K562 (cell line): ENCODE results near the gene RAB26. TPM values are rescaled to one million over a fixed set of nuclear protein-coding genes. Genes with fewer than 3 reads are reported as not detected.

Source experiments
- BRD9 ChIP-seq: fragments of 450-650 bp; IDR thresholded peaks from 2 replicates; pipeline ENCODE4 v1.6.1; 2018; ENCODE audit warnings: low read depth; ENCODE audit not compliant: partially characterized antibody
- CCNT2 ChIP-seq: IDR thresholded peaks from 2 replicates; pipeline ENCODE4 v1.6.1; 2011; ENCODE audit warnings: borderline replicate concordance, low read depth, mild to moderate bottlenecking, moderate library complexity, mixed read lengths, low read length; ENCODE audit not compliant: insufficient read length; ENCODE audit errors: extremely low read depth
- CTCFL ChIP-seq: IDR thresholded peaks from 2 replicates; pipeline ENCODE4 v1.6.1; 2011; ENCODE audit warnings: borderline replicate concordance, low read depth, mild to moderate bottlenecking, moderate library complexity, low read length; ENCODE audit not compliant: insufficient read depth, poor library complexity, severe bottlenecking
- GATA2 ChIP-seq: sonication (generic); formaldehyde crosslinking; IDR thresholded peaks from 2 replicates; pipeline ENCODE4 v1.4.0; 2020; ENCODE audit warnings: mild to moderate bottlenecking, missing genetic modification reagents
- HMGN3 ChIP-seq: IDR thresholded peaks from 2 replicates; pipeline ENCODE4 v1.6.1; 2011; ENCODE audit warnings: borderline replicate concordance, low read depth, mild to moderate bottlenecking, mixed read lengths, low read length; ENCODE audit not compliant: insufficient read length; ENCODE audit errors: extremely low read depth
- HNRNPL ChIP-seq: fragments of 200-400 bp; formaldehyde crosslinking; IDR thresholded peaks from 2 replicates; pipeline ENCODE4 v1.6.1; 2017; ENCODE audit warnings: low read depth, mild to moderate bottlenecking, low read length
- SP2 ChIP-seq: IDR thresholded peaks from 2 replicates; pipeline ENCODE4 v1.6.1; 2011; ENCODE audit warnings: mild to moderate bottlenecking, low read depth, low read length, moderate library complexity; ENCODE audit not compliant: poor library complexity, severe bottlenecking; ENCODE audit errors: extremely low read depth
- STAG1 ChIP-seq: sonication (generic); formaldehyde crosslinking; IDR thresholded peaks from 2 replicates; pipeline ENCODE4 v1.5.0; 2020; ENCODE audit warnings: missing genetic modification reagents, borderline replicate concordance
- TEAD4 ChIP-seq, 2 experiments: sonication (generic) in 1 of 2; formaldehyde crosslinking in 1 of 2; IDR thresholded peaks; 2 replicates each; pipeline versions ENCODE4 v1.6.1 to v1.8.0; 2012 to 2022; ENCODE audit warnings: borderline replicate concordance in 1 of 2, inconsistent platforms in 1 of 2, low read length in 1 of 2, mild to moderate bottlenecking in 1 of 2, missing genetic modification reagents in 1 of 2
- YY1 ChIP-seq, 3 experiments: IDR thresholded peaks; 2 replicates each; pipeline ENCODE4 v1.6.1; 2011; ENCODE audit warnings: low read length in 2 of 3, mild to moderate bottlenecking in 2 of 3, moderate library complexity in 2 of 3, borderline replicate concordance in 1 of 3, control low read depth in 1 of 3, low read depth in 1 of 3; ENCODE audit not compliant: insufficient read depth in 3 of 3, insufficient replicate concordance in 2 of 3, control insufficient read depth in 1 of 3, insufficient read length in 1 of 3; ENCODE audit errors: extremely low read depth in 1 of 3
- polyA plus RNA-seq, 8 experiments: library from polyadenylated mRNA; depleted of rRNA in 4 of 8; stranded (reverse) in 5 of 8; unstranded in 3 of 8; fragments of >200 nt; fragmentation: Nextera tagmentation in 2 of 8; fragmentation: Illumina TruSeq in 1 of 8; extraction: Ambion mirVana in 2 of 8; extraction: Trizol in 1 of 8; gene quantifications; 2 replicates each; pipeline versions ENCODE4 v1.2.1 to v1.2.3, GENCODE V29; 2011 to 2014; ENCODE audit warnings: inconsistent platforms in 1 of 8, missing spikeins in 1 of 8
- total RNA-seq, 7 experiments: library from RNA; depleted of rRNA in 6 of 7; stranded (reverse); fragments of >200 nt in 6 of 7; fragmentation: Illumina TruSeq in 2 of 7; extraction: Trizol in 2 of 7; gene quantifications; 2 replicates each; pipeline versions ENCODE4 v1.2.1 to v1.2.3, GENCODE V29; 2011 to 2021; ENCODE audit warnings: low replicate concordance in 1 of 7
- TF ChIP-seq, protein P1 (sequence below), 3 experiments: IDR thresholded peaks in 2 of 3; conservative IDR thresholded peaks in 1 of 3; 2 replicates each; pipeline ENCODE4 v1.5.1; 2011 to 2012; ENCODE audit warnings: low read length in 3 of 3, mild to moderate bottlenecking in 3 of 3, control low read depth in 2 of 3, improper control_type of control experiment in 1 of 3, inconsistent platforms in 1 of 3, low read depth in 1 of 3, mixed read lengths in 1 of 3, moderate library complexity in 1 of 3; ENCODE audit not compliant: insufficient read depth in 2 of 3

RAB26 gene
- total and polyA plus RNA-seq, 9 of the 15 experiments (the other 6 are each of a cell fraction or from before 2014, with no cell fraction given), result 0.25 to 6.1 (median 2.1) TPM

DNA sequence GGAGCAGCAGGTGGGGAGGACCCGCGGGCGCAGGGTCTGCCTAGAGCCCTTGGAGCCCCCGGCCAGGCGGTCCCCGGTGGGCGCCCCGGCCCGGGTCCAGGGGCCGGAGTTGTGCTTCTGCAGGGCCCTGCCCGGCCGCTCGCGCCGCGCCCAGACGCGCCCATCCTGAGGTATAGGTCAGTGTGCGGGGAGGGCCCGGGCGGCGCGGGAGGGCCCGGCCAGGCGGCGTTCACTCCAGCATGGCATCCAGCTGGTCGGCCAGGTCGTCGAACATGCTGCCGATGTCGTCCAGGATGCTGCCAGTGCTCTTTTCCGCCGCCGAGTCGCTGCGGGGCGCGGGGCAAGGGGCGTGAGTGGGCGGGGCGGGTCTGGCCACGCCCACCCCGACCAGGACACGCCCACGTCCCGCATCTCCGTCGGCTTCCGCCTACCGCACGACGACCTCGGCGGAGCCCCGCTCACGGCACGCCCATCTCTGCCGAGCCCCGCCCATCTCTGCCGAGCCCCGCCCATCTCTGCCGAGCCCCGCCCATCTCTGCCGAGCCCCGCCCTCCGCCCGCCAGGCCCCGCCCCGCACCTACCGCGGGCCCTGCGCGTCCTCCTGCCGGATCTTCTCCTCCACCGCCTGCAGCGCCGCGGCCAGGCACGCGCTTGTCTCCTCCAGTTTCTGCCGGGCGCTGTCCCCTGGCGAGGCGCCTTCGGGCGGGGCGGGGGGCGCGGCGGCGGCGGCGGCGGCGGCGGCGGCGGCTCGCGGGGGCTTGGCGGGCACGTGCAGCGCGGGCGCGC, 30.1 kb downstream of the RAB26 start (continued):
- peak; percentile 63 for TF ChIP-seq HMGN3
- TF ChIP-seq, protein P1, sequence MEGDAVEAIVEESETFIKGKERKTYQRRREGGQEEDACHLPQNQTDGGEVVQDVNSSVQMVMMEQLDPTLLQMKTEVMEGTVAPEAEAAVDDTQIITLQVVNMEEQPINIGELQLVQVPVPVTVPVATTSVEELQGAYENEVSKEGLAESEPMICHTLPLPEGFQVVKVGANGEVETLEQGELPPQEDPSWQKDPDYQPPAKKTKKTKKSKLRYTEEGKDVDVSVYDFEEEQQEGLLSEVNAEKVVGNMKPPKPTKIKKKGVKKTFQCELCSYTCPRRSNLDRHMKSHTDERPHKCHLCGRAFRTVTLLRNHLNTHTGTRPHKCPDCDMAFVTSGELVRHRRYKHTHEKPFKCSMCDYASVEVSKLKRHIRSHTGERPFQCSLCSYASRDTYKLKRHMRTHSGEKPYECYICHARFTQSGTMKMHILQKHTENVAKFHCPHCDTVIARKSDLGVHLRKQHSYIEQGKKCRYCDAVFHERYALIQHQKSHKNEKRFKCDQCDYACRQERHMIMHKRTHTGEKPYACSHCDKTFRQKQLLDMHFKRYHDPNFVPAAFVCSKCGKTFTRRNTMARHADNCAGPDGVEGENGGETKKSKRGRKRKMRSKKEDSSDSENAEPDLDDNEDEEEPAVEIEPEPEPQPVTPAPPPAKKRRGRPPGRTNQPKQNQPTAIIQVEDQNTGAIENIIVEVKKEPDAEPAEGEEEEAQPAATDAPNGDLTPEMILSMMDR (IDR thresholded peaks at IDR 0.05 in 2 of 3, conservative IDR thresholded peaks at IDR 0.05 in 1 of 3; ENCODE audit: insufficient read depth in 2 of 3, low read depth in 1 of 3, low read length in 3 of 3), result peak in 1 of 3 experiments; percentile 28; a peak in 1 of 6 replicates
- TF ChIP-seq STAG1 (CRISPR knock-in tag), result no peak
- TF ChIP-seq HNRNPL, result peak; percentile 28; the same call in 1 of the 2 replicates
- 0 out of 2 replicates have a peak, but pooled peaks have one; percentile 5 for TF ChIP-seq TEAD4 (IDR thresholded peaks at IDR 0.05; ENCODE audit: low read length)
- no peak for TF ChIP-seq TEAD4 (CRISPR knock-in tag; IDR thresholded peaks at IDR 0.05; ENCODE audit: borderline replicate concordance)
- no peak for TF ChIP-seq GATA2 (CRISPR knock-in tag)
- TF ChIP-seq CTCFL, result peak; percentile 37
- TF ChIP-seq YY1 (IDR thresholded peaks at IDR 0.05; ENCODE audit: borderline replicate concordance in 1 of 3, control insufficient read depth in 1 of 3, extremely low read depth in 1 of 3, insufficient read depth in 3 of 3, insufficient read length in 1 of 3, insufficient replicate concordance in 2 of 3, low read depth in 1 of 3, low read length in 2 of 3), result no peak
- no peak for TF ChIP-seq SP2
- peak; percentile 81 for TF ChIP-seq CCNT2
- no peak for TF ChIP-seq BRD9
